Measurements from ENCODE around the gene LARP7.

LARP7 gene

GRCh38 chr4:112646632-112647537, 9.9 kb downstream of the LARP7 start:
- H3K4me3 ChIP-seq (ENCODE audit: low read depth, low read length), result no peak overlapping the region
- TF ChIP-seq CTCF (IDR thresholded peaks at IDR 0.05; ENCODE audit: low read depth, low read length), result no peak

GRCh38 chr4:112647785-112648184, 10.8 kb downstream of the LARP7 start:
- TF ChIP-seq CTCF (IDR thresholded peaks at IDR 0.05; ENCODE audit: low read depth, low read length), result no peak
- no peak overlapping the region for H3K4me3 ChIP-seq (ENCODE audit: low read depth, low read length)

GRCh38 chr4:112648263-112649054, 11.5 kb downstream of the LARP7 start:
- no peak for TF ChIP-seq CTCF (IDR thresholded peaks at IDR 0.05; ENCODE audit: low read depth, low read length)
- no peak overlapping the region for H3K4me3 ChIP-seq (ENCODE audit: low read depth, low read length)

GRCh38 chr4:112649055-112649408, 12.1 kb downstream of the LARP7 start:
- H3K4me3 ChIP-seq (ENCODE audit: low read depth, low read length), result no peak overlapping the region
- TF ChIP-seq CTCF (IDR thresholded peaks at IDR 0.05; ENCODE audit: low read depth, low read length), result no peak

- H3K4me3 ChIP-seq (ENCODE audit: low read depth, low read length), result no peak overlapping the region
These were observed 13.4 kb downstream of the LARP7 start for GRCh38 chr4:112650332-112650731.

GRCh38 chr4:112651641-112652040, 14.7 kb downstream of the LARP7 start:
- no peak overlapping the region for H3K4me3 ChIP-seq (ENCODE audit: low read depth, low read length)
- no peak for TF ChIP-seq CTCF (IDR thresholded peaks at IDR 0.05; ENCODE audit: low read depth, low read length)

More at GRCh38 chr4:112650332-112650731, 13.4 kb downstream of the LARP7 start:
- no peak for TF ChIP-seq CTCF (IDR thresholded peaks at IDR 0.05; ENCODE audit: low read depth, low read length)

GRCh38 chr4:112652216-112652615, 15.3 kb downstream of the LARP7 start:
- TF ChIP-seq CTCF (IDR thresholded peaks at IDR 0.05; ENCODE audit: low read depth, low read length), result no peak
- no peak overlapping the region for H3K4me3 ChIP-seq (ENCODE audit: low read depth, low read length)

Measured in WI38 (cell line).